CD4-positive, alpha-beta T cell treated with Interleukin-17A for 1 hour (primary cell): ENCODE results near the gene CD33.
"Not testable (repeated sequence)": the region's sequence is repeated elsewhere in the genome, so short reads cannot be mapped to it uniquely, and the experiment has no call there.

Experiments used
- DNase-seq: peaks from one replicate; pipeline ENCODE4 v3.0.0-alpha.2; 2020

CD33 gene

GRCh38 chr19:51224898-51225393, at the start of gene CD33:
TSS of gene CD33 (plus strand) at chr19:51225080. CDS start at chr19:51225119, 39 bp downstream.
- not testable (repeated sequence) for DNase-seq

DNA sequence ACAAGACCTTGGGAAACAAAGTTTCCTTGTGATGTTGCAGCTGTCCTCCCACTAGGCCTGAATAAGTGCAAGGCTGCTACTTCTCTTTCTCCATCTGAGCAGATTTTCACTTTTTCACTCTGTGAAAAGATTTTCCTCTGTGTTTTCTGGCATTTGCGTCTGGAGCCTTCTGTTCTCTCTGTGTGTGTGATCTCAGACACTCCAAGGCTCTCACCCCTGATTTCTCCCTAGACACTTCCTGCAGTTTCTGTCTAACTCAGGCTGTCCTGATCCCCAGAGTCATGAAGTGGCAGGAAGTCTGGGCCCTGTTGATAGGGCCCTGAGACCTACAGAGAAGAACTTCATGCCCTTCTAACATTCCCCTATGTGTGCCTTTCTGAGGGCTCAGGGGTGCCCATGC, 45.6 kb upstream of the CD33 start:
- DNase-seq: no peak

- no peak for DNase-seq
Measured at GRCh38 chr19:51181377-51181912, 43.4 kb upstream of the CD33 start.

GRCh38 chr19:51181913-51182419, 42.9 kb upstream of the CD33 start:
- DNase-seq: no peak

GRCh38 chr19:51183629-51184028, 41.3 kb upstream of the CD33 start:
- DNase-seq: no peak

DNA sequence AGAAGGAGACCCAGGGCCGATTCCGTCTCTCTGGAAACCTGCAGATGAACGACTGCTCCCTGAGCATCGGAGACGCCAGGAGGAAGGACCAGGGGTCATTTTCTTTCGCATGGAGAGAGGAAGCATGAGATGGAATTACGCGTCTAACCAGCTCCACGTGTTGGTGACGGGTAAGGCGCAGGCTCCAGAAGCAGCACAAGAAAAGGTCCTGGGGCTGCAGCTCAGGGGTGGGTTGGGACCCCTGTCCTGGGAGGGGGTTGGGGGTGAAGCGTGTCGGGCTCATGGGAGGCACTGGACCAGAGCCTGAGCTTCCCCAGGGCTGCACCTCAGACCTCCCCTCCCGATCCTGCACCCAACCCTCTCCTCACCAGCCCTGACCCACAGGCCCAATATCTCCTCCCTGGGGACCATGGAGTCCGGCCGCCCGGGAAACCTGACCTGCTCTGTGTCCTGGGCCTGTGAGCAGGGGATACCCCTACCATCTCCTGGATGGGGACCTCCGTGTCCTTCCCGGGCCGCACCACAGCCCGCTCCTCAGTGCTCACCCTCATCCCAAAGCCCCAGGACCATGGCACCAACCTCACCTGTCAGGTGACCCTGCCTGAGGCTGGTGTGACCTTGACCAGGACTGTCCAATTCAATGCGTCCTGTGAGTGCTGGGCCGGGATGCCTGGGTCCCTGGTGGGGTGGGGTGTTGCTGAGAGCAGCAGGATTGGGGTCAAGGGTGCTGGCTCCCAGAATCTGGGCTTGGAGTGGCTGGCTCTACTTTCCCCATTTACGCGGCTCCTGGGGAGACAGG, 39.6 kb upstream of the CD33 start:
- no peak for DNase-seq

DNA sequence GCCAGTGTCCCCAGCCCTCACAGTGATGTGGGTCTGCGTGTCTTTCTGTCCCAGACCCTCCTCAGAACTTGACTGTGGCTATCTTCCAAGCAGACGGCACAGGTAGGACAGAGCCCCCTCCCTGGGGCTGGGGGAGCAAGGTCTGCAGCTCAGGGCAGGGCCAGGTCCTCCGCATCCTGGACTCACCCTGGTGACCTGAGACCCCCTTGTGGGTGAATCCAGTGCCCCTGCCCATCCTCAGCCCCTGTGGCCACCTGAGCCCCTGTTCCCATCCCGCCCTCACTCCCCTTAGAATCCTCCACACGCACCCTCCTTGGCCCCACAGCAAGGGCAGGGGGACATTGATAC, 39.0 kb upstream of the CD33 start:
- DNase-seq: no peak

GRCh38 chr19:51186323-51186722, 38.6 kb upstream of the CD33 start:
- DNase-seq: no peak

DNA sequence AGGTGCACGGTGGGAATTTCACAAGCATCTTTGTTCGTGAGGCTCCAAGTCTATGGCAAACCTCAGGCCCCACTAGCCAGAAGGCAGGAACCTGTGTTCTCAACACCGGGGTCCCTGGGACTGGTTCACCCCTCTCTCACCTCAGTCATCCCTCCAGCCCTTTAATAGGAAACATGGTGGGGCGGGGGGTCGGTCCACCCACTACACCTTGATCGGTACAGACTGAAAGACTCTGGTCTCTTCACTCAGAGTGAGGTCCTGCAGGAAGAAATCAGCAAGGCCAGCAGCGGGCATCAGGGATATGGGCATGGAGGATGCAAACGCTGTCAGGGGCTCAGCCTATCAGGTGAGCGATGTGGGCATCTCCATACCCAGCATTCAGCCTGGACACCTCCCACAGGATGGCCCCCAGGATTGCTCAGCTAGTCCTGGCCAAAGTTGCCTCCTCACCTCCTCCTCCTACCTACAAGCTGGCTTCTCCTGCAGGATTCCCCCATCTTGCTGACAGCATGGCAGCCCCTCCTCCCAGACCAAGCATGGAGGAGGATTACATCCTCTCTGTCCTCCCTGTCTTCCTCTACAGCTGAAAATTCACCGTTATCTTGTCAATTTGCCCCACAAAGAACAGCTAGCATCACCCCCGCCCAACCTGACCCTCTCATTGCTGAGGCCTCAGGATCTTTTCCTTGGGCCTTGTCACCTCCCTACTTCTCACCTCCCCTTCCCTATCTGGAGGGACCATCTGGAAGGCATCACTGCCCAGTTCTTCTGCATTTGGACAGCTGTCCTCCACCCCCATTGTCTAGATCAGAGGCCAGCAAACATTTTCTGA, 37.3 kb upstream of the CD33 start:
- no peak for DNase-seq

GRCh38 chr19:51188227-51188559, 36.7 kb upstream of the CD33 start:
- no peak for DNase-seq

GRCh38 chr19:51192689-51193088, 32.2 kb upstream of the CD33 start:
- DNase-seq: no peak

- no peak for DNase-seq
Measured at GRCh38 chr19:51194527-51195315, 30.2 kb upstream of the CD33 start.

DNA sequence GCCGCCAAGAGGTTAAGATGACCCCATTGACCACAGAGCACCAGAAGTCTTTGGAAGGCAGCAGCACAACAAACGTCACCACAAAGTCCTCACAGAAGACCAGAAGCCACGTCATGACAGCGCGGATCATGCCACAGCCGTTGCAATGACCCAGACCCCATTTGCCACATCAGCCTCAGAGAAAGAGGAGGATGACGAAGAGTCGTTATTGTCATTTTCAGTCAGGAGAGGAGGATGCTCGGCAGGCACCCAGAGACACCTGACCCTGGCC, 29.6 kb upstream of the CD33 start:
- no peak for DNase-seq

DNA sequence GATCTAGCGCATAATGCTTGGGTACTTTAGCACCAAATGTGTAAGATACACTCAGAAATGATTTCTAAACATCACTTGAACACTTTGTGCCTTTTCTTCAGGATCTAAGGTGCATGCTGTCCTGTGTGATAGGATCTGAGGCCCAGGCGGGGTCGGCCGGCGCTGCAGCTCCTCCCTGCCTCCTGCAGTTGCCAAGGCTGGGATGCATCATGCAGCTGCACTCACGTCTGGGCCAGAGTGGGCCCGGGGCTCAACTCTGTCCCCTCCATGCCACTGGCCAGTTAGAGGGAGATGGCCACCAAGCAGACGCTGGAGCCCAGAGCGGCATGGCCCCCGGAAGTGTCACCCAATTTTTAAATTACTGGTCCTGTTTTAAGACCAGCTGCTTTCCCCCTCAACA, 29.3 kb upstream of the CD33 start:
- DNase-seq: no peak

GRCh38 chr19:51196181-51196580, 28.7 kb upstream of the CD33 start:
- no peak for DNase-seq

DNA sequence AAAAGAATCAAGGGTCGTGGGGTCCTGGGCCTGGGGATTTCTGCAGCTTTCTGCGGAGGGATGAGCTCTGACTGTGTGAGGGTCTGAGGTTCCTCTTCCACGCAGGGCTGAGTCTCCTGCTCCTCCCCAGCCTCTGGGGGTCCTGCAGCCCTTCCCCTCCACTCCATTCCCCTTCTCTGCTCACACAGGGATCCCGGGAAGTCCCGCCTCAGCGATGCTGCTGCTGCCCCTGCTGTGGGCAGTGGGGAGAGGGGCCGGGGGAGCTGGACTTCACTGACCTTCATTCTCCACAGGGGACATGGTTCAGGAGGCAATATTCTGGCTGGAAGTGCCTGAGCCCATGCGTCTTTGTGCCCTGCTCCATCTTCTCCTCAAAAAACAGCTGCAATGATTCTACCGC, 26.2 kb upstream of the CD33 start:
- DNase-seq: no peak

DNA sequence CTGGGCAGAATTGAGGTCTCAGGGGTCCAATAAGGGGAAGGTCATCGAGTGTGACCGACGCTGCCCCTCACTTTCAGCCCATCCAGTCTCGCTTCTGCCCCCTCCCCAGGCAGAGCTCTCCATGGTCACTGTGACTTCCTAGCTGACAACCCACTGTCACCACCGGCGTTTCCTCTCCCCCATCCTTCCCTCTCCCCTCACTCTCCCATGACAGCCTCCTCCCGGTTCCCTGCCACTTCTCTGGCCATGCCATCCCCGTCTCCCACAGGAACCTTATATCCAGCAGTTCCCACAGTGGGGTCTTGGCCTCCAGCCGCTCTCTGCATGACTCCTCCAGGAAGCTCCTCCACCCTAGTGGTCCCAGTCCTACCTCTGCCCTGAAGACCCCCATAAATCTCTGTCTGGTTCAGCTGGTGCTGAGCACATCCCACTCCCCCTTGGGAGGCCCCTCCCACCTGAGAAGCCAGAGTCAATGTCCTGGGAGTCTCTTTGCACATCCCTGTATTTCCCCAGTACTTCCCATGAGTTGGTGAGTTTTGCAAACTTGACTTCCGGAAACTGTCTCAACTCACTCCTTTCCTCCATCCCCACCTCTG, 24.7 kb upstream of the CD33 start:
- no peak for DNase-seq

GRCh38 chr19:51201712-51202111, 23.2 kb upstream of the CD33 start:
- no peak for DNase-seq

DNA sequence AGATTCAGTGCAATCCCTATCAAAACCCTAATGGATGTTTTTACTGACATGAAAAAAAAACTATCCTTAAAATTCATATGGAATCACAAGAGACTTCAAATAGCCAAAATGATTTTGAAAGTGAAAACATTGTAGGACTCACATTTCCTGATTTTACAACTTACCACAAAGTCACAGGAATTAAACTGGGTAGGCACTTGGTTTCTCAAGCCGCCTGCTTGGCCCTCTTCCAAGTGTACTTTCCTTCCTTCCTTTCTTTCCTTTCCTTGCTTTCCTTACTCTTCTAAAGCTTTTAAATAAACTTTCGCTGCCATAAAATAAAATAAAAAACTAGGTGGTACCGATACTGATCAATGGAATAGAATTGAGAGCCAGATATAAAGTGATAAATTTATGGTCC, 21.0 kb upstream of the CD33 start:
- no peak for DNase-seq

DNA sequence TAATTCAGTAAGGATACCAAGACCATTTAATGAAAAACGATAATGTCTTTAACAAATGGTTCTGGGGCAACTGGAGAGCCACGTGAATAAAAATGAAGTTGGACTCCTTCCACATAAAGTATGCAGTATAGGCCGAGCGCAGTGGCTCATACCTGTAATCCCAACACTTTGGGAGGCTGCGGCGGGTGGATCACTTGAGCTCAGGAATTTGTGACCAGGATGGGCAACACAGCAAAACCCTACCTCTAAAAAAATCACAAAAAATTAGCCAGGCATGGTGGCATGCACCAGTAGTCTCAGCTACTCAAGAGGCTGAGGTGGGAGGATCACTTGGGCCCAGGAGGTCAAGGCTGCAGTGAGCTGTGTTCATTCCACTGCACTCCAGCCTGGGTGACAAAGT, 20.6 kb upstream of the CD33 start:
- no peak for DNase-seq

DNA sequence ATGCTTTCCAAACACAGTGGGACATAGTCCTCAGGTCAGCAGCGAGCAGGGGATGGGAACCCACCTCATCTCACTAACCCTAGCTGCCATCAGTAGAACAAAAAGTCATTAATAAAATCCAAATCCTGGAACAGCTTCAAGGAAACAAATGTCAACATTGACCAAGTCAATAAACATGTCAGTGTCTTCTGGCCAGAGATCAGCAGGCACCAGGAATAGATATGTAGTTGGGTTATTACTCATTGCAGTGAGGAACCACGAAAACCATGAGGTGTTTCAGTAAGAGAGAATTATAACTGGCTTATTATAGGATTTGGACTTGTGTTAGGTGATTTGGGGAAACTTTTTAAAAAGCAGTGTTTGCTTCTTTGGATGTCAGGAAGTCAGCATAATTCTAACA, 17.1 kb upstream of the CD33 start:
- no peak for DNase-seq

GRCh38 chr19:51210191-51210784, 14.6 kb upstream of the CD33 start:
- no peak for DNase-seq
